ENCODE data around the gene EN2.

GRCh38 chr7:155456738-155457543 lies 988 bp upstream of the EN2 start:
- TF ChIP-seq CTCF (IDR thresholded peaks at IDR 0.05; ENCODE audit: poor library complexity), result no peak
- peak; percentile 97 for TF ChIP-seq EZH2 (IDR thresholded peaks at IDR 0.05; ENCODE audit: borderline replicate concordance)

All from hepatocyte (in vitro differentiated cells).